ENCODE data around the gene COL6A5.

The COL6A5 gene

GRCh38 chr3:130519754-130520153, 174.3 kb downstream of the COL6A5 start:
- DNase-seq (ENCODE audit: low spot score), result no peak

DNA sequence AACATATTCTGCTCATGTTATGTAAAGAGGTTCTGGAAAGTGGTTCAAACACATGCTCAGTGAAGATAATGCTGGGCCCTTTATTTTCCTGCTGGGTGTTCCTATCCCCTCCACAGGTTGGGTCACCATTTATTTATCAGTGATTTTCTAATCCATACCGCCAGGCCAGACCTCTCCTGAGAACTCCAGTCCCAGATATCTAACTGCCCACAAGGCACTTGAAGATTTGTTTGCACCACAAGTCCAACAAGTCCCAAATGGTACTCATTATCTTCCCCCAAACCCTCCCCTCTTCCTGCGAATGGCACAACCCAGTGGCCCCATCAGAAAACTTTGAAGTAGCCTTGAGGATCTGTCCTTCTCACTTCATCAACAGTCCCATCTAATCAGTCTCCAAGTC, 176.9 kb downstream of the COL6A5 start:
- no peak for DNase-seq (ENCODE audit: low spot score)

- no peak for DNase-seq (ENCODE audit: low spot score)
Observed at GRCh38 chr3:130527426-130527825, 182.0 kb downstream of the COL6A5 start.

GRCh38 chr3:130528120-130528519, 182.6 kb downstream of the COL6A5 start:
- DNase-seq (ENCODE audit: low spot score), result no peak

- DNase-seq (ENCODE audit: low spot score), result no peak
Observed at GRCh38 chr3:130529486-130530215, 184.2 kb downstream of the COL6A5 start.

DNA sequence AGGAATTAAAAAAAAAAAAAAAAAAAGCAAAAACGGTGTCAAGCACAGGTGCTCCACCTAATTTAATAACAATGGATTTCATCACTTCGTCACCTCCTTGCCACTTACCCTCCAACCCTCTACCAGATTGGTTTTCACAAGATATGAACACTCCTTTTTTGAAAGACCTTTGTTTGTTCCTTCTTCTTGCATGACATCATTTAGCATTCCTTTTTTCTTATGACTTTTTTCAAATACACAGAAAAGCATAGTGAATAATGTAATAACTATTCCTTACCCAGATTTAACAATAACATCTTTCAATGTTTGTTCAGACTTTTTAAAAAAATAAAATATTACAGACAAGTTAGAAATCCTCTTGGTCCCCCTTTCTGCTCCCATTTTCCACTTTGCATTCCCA, 187.8 kb downstream of the COL6A5 start:
- DNase-seq (ENCODE audit: low spot score), result no peak

All from globus pallidus (tissue), 1 donor.